IPS-NIHi11 (cell line): ENCODE results near the gene CASR.

Experiments used
- DNase-seq: peaks from one replicate; pipeline ENCODE4 v3.0.0; 2012; ENCODE audit warnings: mixed read lengths, low spot score

The CASR gene

GRCh38 chr3:122215592-122216298, 32.3 kb downstream of the CASR start:
- DNase-seq: no peak

- no peak for DNase-seq
These were observed 34.4 kb downstream of the CASR start for GRCh38 chr3:122217901-122218300.

DNA sequence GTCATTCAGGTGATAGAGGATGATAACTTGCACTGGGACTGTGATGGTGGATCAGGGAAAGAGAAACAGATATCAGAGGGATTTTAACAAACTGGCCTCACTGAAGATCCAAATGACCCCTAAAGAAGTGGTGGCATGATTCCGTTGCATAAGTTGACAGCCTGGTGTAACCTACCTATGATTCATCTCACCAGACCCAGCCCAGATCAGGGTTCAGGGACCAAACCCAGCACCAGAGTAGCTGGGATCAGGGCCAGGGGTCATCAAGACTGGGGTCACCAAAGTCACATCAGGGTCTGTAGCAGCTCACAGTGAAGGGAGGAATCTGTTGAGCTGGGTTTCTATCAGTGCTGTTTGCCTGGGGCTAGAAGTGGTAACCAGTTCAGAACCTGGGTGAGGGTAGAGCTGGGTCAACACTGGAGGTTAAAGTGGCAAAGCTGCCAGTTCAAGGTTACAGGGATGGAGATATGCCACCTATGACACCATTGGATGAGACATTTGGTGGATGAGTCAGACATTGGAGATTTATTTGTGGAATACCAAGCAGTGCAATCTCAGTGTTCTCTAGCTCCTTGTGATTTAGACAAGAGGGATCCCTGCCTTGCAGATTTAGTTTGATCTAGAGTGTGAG, 35.9 kb downstream of the CASR start:
- DNase-seq: no peak

DNA sequence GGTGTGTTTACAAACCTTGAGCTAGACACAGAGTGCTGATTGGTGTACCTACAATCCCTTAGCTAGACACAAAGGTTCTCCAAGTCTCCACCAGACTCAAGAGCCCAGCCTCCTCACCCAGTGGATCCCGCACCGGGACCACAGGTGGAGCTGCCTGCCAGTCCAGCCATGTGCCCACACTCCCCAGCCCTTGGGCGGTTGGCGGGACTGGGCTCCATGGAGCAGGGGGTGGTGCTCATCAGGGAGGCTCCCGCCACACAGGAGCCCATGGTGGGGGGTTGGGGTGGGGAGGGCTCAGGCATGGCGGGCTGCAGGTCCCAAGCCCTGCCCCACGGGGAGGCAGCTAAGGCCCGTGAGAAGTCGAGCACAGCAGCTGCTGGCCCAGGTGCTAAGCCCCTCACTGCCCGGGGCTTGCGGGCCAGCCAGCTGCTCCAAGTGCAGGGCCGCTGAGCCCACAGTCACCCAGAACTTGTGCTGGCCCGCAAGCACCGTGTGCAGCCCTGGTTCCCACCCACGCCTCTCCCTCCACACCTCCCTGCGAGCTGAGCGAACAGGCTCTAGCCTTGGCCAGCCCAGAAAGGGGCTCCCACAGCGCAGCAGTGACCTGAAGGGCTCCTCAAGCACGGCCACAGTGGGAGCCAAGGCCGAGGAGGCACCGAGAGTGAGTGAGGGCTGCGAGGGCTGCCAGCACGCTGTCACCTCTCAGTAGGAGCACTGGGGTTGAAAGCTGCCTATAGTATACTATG, 43.7 kb downstream of the CASR start:
- no peak for DNase-seq

DNA sequence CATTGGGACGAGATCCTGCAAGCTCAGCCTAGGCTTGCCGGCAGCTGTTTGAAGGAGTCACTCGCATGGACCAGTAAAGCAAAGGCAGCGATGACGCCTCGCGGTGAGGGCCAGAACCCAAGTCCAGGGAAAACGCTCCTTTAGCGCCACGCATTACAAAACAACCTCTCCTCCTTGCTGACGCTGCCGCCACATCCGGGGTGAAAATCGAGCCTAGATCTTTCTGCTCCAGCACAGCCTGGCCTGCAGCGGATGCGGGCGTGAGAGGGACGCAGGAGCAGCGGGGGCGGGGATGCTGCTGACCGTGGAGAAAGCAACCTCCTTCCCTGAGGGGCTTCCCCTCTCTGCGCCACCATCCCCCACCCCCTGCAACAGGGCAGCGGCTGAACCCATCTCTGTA, 46.7 kb downstream of the CASR start:
- DNase-seq: no peak

DNA sequence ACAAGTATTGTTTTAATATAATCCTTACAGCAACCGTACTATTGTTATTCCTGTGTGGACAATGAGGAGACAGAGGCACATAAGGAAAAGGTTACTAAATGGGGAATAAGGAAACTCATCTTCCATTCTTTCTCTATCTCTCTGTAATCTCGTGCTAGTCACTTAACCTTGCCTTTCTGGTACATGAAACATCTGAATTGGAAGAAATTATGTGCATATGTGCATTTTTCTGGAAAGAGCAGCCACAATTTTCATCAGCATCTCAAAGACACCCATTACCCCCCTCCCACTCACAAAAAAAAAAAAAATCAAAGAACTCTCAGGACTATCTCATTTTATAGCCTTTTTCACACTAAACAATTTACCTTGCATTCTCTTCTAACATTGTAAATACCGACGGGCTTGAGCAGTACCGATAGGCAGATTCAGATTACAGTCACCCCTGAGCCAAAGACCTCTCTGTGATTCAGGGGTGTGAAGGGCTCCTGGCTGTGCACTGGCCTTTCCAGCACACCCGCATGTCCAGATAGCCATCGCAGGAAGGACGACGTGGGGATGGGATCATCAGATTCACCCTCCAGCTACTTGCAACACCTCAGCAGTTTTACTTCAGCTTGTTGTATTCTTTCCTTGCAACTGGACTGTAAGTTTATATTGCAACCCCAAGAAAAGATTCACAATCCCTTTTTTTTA, 48.1 kb downstream of the CASR start:
- no peak for DNase-seq

- no peak for DNase-seq
These were observed 49.0 kb downstream of the CASR start for GRCh38 chr3:122232485-122232884.

DNA sequence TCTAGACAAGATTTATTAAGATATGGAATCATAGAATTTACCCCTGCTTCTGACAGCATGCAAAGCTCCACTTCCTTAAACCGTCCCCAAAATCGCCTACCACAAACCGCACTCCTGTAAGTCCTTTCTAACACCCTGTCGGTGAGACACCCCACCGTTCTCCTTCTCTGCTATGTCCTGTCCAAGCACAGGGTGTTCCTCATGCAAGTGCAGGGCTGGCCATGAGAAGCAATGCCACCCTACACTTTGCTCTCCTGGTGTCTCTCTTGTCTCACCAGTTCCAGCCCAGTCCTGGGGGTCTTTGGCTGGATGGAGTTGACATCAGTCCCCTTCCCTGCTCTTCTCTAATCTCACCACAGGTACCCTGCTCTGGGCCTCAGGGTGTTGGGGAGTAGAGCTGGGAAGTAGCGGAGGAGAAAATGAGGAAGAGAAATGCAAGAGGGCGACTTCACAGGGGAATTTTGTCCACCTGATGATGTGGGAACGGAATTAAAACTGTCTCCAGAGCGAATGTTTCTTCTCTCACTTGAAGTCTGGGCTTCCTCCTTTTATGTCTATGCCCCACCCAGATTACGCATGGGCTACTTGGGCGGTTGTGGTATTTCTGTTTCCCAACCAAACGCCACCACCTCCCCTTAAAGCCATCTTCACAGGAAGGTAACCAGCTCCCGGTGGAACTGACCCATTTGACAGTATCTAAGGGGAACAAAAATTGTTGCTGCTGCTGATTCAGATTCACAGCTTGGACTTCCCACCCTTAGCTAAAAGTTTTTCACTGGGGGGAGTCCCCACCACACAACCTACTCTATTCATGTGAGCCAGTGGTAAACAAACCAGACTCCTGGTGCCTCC, 49.9 kb downstream of the CASR start:
- no peak for DNase-seq

- DNase-seq: no peak
These were observed 50.6 kb downstream of the CASR start for GRCh38 chr3:122234117-122234516.

DNA sequence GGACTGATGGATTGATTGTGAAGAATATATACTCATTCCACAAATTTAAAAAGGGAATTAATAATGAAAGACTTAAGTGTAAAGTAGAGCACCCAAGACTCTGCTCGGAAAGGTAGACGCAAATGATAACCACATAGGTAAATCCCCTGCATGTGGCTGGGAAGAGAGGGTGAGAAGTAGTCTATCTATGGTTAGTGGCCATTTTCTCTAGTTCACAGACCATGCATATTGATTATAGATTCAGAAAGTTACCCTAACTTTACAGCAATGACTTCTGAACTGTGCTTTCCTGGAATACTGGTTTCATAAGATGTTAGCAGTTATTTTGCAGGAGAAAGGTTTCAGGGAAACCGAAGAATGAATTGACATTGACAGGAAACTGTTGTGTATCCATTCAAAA, 51.7 kb downstream of the CASR start:
- DNase-seq: no peak

GRCh38 chr3:122239112-122239511, 55.6 kb downstream of the CASR start:
- DNase-seq: no peak

- no peak for DNase-seq
These were observed 62.2 kb downstream of the CASR start for GRCh38 chr3:122245513-122246174.

GRCh38 chr3:122246199-122246598, 62.7 kb downstream of the CASR start:
- no peak for DNase-seq

- DNase-seq: no peak
These were observed 63.8 kb downstream of the CASR start for GRCh38 chr3:122247087-122247824.

GRCh38 chr3:122247825-122248185, 64.3 kb downstream of the CASR start:
- DNase-seq: no peak

DNA sequence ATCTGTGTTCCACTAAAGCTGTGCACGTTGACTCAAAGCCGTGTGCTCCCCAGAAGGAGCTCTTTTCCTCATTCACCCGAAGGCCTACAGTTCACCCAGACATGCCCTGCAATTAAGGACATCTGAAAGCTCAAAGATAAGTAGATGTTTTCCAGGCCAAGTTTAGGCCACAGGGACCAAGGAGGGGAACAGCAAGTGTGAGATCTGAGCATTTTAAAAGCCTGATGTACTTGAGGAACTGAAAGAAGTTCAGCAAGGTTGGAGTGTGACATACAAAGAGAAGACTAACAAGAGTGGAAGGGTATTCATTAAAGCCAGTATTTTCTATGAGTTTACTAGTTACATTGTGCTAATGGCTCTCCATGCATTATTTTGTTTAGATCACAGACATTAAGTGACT, 68.0 kb downstream of the CASR start:
- DNase-seq: no peak

DNA sequence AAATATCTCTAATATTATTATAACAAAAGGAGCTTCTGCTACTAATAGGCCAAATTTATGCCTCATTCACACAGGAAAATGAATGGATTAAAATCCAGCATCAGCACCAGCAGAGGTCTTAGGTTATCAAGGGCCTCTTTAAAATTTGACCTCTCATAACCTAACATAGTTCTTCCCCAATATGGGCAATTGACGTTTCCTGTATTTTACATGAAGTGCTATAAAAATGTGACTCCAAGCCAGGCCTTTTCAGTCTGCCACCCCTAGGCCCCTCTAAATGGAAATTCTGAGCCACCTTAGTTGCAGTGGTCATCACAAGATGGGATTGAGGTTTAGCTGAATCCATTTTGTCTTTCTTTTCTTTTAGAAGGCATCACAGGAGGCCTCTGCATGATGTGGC, 70.1 kb downstream of the CASR start:
- DNase-seq: no peak

DNA sequence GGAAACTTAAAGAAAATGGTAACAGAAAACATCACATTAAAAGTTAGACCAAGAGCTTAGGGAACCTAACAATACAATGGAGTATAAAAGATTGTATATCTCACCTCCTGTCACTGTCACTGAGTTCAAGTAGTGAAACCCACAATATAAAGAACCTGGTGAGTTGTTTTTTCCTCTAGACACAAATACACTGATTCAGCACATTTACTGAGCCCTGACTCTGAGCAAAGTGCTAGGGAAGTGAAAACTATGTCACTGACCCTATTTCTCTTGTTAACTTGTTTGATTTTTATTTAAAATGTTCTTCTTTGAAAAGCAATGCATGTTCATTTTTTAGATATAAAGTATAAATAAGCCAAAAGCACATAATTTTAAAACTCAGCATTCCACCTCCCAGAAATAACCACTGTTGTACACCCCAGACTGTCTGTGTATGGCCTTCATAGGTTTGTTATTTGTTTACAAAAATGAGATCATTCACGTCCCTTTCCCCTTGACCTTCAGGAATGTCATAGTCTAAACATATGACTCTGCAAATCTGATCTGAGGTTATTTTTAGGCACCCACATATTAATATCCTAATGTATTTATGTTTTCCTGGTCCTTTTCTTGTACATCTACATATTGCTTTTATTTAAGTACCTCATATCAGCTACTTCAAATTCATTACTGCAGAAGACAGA, 72.4 kb downstream of the CASR start:
- no peak for DNase-seq

DNA sequence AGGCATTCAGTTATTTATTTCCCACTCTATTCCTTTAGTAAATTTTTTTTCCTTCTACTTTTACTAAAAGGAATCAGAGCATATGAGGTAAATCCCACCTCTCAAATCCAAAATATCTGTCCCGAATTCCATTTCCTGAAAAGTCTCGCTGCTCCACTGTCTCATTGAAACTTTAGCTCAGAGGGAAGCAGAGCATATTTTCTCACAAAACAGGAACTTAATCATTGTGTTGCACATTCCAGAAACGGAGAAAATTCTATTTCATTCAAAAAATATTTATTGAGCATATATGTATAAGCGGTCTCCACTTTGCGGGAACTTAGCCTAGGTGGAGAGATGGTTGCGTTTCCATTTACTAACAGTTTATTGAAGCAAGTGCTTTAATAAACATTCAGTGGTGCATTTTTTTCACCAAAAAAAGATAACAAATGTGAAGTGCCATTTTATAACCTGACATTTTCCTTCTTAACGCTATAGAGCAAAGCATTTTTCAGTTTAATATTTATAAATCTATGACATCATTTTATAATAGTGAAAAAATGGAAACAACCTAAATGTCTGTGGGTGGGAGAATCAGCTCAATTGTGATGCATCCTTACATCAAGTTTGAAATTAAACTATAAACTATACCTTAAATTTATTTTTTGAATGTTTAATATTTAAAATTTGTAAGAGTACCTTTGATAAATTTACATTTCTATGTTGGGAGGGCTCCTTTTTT, 74.3 kb downstream of the CASR start:
- DNase-seq: no peak
